HG02763 (cell line): ENCODE data around the gene CD52.
"Not testable (repeated sequence)": the region's sequence is repeated elsewhere in the genome, so short reads cannot be mapped to it uniquely, and the experiment has no call there.

ENCODE experiments used
- ATAC-seq: cut with Tn5 transposase; IDR thresholded peaks from one replicate; pipeline ENCODE4 v1.9.1; 2021; ENCODE audit warnings: mild to moderate bottlenecking, moderate library complexity; ENCODE audit not compliant: unreplicated experiment

CD52 gene

DNA sequence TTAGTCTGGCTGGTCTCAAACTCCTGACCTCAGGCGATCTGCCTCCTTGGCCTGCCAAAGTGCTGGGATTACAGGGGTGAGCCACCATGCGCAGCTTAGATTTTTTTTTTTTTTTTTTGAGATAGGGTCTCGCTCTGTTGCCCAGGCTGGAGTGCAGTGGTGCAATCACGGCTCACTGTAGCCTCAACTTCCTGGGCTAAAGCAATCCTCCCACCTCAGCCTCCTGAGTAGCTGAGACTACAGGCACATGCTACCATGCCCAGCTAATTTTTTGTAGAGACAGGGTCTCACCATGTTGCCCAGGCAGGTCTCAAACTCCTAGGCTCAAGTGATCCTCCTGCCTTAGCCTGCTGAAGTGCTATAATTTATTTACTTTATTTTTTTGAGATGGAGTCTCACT is 11.6 kb downstream of the CD52 start:
- ATAC-seq = not testable (repeated sequence)

DNA sequence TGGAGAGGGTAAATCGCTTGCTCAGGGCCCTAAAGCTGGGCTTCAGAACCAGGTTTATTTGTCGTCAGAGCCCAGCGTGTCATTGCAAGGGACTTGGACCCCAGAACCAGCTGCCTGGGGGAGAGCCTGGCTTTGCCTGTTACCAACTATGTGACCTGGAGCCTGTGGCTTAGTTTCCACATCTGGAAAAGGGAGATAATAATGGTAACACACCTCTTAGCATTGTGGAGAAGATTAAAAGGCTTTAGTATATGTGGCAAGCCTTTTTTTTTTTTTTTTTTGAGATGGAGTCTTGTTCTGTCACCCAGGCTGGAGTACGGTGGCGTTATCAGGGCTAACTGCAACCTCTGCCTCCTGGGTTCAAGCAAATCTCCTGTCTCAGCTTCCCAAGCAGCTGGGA is 12.5 kb downstream of the CD52 start:
- no peak for ATAC-seq

DNA sequence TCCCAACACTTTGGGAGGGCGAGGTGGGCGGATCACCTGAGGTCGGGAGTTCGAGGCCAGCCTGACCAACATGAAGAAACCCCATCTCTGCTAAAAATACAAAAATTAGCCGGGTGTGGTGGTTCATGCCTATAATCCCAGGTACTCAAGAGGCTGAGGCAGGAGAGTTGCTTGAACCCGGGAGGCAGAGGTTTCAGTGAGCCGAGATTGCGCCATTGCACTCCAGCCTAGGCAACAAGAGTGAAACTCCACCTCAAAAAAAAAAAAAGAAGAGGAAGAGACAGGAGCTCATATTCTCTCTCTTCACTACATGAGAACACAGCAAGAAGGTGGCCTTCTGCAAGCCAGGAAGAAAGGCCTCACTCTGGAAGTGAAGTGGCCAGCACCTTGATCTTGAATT is 15.6 kb downstream of the CD52 start:
- ATAC-seq = not testable (repeated sequence)

DNA sequence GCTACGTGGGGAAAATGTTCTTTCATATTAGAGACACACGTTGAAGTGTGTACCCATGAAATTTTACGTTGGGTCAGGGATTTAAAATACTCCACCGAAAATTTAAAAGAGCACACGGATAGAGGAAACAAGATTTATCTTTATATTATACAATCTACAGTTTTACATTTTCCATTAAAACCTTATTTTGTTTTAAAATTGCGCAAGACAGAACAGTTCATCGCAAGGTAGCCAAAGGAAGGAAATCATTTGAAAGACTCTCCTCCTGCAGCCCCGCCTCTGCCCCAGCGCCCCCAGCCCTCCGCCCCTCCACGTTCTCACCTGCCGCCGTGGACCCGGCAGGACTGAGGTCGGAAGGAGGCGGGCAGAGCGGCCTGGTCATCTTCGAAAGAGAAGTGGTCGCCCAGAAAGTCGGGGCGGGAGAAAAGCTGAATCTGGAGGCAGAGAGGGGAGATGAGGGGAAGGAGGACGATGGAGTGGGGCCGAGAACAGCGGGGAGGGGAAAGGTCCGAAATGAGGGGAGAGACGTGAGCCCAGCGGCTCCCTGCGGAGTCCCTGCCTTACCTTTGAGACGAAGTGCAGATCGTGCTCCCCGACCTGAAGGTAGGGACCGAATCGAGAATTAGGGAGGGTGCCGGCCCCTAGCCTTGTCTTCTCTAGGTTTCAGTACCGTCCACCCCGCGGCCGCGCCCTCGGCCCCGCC is 18.2 kb downstream of the CD52 start:
- ATAC-seq = no peak

DNA sequence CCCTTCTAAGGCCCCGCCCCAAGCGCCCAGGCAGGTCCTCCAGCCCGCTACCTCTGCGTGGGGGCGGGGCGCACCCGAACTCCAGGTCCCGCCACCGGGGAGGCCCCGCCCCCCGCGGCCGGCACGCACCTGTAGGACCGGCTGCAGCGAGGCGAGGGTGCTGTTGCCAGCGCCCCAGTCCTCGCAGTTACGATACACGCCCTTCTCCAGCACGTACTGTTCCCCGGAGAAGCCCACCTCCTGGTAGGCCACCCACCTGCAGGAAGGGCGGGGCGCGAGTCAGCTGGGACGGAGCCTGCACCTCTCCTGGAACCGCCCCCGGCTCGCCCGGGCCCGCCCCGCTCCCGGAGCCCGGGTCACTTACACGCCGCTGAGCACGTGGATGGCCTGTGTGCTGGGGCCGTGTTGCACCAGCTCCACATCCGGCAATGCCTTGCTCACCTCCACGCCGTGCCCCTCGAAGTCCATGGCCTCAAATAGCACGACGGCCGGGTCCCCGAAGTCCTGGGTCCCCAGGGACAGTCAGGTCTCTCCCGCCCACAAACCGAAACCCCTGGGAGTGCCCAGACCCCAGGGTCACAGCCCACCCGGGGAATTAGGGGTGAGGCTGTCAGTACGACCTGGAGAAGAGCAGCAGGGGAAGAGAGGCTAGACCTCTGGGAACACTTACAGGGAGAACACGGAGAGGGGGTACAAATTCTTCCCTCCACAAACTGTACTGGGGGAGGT is 18.9 kb downstream of the CD52 start:
- ATAC-seq = peak; percentile 64

DNA sequence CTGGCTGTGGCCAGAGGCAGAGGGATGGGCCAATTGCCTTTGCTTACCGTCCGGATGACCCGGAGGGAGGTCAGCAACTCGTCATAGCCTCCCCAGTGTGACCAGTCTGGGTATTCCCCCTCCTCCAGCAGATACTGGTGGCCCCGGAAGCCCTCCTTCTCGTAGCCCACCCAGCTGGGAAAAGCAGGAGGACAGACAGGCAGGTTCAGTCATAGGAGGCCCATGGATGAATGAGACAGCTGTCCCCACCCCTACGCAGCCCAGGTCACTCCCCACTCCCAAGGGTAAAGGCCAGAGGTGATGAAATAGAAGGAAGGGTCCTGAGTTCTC is 19.4 kb downstream of the CD52 start:
- ATAC-seq = no peak

DNA sequence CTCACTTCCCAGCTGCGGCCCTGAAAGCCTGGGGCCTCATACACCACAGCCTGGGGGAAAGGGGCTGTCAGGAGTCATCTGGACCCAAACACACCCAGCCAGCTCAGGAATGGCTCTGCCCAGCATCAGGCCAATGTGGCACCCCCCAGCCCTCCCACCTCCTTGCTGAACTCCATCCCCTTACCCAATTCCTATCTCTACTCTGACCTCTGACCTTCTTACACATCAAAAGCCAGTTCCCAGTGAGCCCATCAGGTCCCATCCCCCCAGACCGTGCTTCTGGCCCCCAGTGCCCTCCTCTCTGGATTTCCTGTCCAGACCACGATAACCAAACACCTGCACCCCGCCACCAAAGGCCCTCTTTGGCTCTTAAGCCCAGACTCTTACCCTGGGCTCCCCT is 19.9 kb downstream of the CD52 start:
- ATAC-seq = no peak

DNA sequence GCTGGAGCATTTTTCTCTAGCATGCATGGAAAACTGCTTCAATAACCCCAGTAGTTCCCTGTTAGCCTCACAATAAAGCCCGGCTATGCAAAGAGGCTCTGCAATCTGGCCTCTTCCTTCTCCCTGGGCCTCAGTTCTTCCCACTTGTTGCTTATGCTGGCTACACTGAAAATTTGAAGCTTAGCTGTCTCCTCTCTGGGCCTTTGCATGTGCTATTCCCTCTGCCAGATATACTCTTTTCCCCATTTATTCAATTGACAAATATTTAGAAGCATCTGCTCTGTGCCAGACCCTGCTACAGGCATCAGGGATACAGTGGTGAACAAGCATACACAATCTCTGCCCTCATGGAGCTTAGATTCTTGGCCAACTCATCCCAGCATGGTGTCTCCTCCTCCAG is 20.9 kb downstream of the CD52 start:
- no peak for ATAC-seq

DNA sequence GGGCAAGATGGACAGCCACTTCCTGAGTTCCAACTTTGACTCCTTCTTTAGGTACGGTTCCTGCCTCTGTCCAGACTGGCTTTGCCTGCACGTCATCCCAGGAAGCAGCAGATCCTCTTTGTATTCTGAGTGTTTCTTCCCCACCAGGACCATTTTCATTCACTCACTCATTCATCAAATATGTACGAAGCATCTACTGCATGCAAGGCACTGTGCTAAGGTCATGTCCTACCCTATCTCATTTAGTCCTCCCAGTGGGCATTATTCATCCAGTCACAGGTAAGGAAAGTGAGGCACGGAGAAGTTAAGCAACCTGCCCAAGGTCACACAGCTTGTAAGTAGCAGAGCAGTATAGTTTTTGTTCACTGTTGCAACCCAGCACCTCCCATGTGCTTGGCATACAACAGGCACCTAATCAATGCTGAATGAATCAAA is 22.3 kb downstream of the CD52 start:
- no peak for ATAC-seq

DNA sequence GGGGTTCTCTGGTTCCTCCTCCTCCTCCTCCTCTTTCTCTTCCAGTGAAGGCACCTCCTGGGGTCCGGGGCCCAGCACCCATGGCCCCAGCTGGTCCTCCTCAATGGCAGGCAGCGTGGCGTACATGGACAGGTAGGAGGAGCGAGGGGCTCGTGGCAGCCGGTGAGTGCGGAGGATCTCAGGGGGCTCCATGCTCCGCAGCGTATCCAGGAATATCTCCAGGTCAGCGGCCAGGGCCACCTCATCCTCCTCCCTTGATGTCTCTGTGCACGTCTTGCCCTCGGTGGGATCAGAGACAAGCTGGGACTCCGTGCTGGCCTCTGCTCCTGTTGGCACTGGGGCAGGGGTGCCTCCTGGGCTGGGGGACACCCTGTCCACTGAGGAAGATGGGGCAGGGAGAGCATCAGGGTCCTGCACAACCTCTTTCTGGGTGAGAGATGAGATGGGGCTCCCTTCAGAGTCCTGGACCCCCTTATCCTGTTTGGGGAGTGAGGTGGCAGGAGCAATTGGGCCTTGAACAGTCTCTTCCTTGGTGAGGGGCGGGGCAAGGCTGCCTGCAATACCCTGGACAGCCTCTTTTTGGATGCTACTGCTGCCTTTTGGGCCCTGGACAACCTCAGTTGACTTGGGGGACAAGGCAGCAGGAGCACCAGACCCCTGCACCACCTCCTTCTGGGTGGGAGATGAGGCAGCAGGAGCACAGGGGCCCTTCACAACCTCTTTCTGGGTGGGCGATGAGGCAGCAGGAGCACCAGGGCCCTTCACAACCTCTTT is 26.6 kb downstream of the CD52 start:
- ATAC-seq = no peak

DNA sequence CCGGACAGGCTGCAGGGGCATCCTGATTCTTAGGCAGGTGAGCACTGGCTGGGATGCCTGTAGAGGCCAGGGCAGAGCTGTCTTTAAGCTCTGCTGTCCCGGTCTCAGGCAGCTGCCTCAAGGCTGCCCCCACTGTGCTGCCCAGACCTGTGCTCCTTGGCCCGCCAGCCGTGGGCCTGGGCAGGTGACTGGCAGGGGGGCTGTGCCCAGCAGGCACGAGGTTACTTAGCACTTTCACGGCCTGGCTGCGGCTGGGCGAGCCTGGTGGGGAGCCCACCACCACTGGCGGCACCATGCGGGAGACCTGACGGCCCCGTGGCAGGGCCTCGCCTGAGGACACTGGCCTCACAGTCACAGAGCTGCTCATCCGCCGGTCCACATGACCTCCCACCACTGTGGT is 28.0 kb downstream of the CD52 start:
- ATAC-seq = no peak

DNA sequence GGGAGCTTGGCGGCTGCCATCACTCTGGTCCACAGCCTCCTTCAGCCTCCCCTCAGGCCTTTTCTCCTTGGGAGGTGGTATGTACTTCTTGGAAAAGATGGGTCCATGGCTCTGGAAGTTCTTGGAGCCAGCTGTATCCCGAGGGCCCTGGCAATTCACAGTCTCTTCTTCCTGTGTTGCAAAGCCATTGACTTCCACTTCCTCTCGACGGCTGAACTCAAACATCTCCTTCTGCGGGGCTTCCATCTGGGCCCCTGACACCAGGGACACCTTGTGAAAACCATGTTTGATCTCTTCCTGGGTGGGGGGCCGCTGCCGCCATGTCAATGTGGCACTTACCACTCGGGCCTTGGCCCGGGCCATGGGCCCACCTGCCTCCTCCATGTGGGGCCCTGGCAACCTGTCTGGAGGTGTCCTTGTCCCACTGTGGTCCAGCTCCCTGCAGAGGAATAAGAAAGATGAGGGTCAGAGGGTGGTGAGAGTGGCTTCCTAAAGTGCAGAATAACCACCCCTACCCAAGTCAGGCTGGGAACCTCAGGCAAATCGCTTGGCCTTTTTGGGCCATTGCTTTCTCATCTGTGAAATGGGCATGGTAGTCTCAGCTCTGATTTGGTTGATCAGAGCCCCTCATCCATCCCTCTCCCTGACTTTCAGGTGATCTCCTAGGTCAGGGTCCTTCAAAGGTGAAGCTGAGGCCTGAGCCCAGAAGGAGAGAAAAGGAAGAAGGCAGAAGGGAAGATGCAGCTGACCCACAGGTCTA is 28.7 kb downstream of the CD52 start:
- ATAC-seq = no peak

DNA sequence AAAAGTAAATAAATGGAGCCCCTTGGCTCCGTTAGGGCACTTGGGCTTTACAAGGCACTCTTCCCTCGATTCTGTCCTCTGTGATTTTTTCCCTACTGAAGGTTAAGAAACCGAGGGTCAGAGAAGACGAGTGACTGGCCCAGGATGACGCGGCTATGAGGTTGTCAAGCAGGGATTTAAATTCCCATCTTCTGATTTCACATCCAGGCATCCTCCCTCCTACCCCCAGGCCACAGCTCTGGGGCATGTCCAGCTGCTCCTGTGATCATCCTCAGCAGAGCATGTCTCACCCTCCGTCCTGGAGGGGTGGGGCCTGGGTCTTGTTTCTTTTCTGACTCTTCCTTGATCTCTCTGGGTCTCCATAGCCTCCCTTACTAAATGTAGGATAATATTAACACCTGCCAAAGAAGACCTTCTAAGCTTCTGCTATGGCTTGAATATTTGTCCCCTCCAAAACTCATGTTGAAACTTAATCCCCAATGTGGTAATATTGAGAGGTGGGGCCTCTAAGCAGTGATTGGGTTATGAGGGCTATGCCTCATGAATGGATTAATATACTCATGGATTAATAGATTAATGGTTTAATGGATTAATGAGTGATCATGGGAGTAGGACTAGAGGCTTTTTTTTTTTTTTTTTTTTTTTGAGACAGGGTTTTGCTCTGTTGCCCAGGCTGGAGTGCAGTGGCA is 31.6 kb downstream of the CD52 start:
- no peak for ATAC-seq

DNA sequence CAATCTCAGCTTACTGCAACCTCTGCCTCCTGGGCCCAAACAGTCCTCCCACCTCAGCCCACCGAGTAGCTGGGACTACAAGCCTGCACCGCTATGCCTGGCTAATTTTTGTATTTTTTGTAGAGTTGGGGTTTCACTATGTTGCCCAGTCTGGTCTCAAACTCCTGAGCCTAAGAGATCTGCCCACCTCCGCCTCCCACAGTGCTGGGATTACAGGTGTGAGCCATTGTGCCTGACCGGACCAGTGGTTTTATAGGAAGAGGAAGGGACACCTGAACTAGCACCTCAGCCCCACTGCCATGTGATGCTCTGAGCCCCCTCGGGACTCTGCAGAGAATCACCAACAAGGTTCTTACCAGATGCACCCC is 32.1 kb downstream of the CD52 start:
- no peak for ATAC-seq

DNA sequence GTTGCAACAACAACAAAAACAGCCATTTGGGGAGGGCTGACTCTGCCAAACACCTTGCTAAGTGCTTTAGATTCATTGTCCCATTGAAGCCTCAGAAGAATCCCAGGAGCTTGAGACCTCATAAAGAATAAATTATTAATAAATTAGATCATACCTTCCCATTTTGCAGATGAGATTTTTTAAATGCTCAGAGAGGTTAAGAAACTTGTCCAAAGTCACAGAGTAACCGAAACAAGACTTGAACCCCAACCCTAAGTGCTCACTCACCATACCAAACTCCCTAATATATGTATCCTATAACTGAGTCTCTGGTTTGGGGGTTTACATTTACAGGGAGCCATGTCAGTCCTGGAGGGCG is 32.6 kb downstream of the CD52 start:
- ATAC-seq = no peak

DNA sequence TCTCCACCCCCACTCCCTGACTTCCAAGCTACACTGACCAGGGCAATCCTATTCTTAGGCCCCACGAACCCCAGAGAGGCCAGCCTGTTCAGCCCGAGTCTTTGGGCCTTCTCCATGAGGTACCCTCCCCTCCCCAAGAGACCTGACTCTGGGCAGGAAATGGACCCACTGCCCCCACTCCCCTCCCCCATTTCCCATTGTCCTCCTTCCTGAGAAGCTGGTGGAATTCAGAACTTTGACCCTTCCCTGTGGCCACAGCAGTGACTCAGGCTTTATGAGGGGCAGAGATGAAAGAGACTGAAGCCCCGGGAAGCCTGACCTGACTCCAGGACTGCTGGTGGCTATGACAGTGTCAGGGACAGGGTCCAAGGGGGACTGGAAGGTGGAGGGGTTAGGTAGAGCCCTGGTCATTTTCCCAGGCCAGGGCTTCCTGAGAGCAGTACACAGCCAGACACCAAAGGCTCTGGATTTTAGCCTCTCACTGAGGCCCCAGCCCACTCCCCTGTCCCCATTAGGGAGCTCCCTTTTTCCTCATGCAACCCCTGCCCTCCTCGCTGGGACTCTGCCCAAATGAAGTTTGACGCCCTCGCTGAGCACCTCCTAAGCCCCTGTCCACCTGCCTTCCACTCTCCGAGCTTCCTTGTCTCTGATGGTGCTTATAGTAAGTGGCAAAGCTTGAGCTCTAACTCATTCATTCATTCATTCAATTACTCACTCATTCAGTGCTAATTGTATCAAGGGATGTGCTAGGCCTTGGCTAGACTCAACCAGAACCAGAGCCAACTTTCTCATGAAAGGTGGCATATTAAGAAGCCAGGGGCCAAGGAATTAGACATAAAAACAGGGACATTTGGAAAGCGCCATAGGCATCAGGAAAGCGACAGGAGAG is 33.2 kb downstream of the CD52 start:
- no peak for ATAC-seq

DNA sequence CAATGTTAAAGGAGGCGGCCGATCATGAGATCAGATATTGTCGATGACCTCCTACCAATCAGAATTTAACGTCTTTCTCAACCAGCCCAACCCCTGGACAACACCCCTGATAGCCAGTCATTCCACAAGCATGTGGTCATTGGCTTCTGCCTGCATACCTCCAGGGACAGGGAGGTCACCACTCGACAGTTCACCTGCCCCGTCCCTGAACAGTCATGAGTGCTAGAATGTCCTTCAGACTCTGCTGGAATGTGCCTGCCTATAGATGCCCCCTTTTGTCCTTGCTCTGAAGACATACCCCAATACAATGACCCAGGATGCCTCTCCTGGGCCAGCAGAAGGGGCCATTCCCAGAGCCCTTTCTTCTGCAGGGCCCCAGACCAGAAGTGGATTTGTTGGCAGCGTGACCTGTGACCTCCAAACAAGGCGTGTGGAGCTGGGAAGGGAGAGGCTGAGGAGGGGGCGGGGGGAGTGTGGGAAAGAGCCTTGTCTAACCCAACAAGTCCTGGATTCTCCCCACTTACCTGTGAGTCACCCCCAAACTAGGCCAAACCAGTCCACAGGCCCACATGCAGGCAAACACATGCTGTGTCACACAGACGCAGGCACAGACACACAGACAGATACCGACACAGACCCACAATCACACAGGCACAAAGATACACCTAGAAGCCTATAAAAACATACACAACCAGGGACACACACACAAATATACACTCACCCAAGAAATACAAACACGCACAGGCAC is 34.0 kb downstream of the CD52 start:
- ATAC-seq = no peak

DNA sequence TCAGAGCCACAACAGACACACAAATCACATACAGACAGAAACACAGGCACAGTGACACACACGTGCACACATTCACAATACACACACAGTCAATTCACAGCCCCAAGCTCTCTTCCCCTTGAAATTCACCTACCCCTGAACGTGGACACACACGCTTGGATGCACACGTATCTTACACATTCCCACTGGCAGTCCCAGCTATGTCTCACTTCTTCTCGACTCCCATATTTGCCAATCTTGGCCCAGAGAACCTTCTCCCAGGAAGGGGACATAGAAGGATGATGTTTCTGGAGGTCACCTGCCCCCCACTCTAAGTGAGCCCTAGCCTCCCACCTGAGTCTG is 34.6 kb downstream of the CD52 start:
- no peak for ATAC-seq

DNA sequence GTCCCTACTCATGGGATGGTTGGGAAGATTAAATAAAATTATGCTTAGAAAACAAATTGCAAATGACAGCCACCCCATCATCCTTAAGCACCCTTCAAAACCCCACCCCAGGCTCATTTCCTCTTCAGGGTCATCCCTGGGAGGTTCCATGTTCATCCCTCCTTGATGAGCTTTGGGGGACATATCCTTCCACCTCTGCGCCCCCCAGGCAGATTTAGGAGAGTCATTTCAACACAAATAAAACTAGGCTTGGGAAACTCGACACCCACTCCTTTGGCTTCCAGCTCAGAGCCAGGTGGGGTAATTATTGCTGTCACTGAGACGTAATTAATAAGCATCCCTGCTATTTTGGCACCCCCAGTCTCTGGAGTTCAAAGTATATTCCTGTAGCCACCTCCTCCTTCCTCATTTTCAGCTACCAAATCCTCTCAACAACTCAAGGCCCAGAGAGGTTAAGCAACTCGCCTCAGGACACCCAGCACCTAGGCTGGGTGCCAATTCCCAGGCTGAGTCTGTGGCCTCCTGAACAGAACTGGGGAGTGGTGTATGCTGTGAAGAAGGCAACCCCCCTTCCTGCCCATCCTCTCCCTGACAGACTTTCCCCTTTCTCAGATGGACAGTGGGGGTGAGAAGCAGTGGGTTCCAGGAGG is 35.6 kb downstream of the CD52 start:
- ATAC-seq = no peak
